Panc1 (cell line): ENCODE measurements around the gene FAM229A. TPM values are rescaled to one million over a fixed set of nuclear protein-coding genes. Genes with fewer than 3 reads are reported as not detected.

Experiments
- ATAC-seq: fragments of 200-7000 bp; cut with Tn5 transposase; 2 replicates; pipeline ENCODE4 v1.9.1; 2020; ENCODE audit warnings: mild to moderate bottlenecking, moderate library complexity
- Bru-seq: library from RNA; stranded (reverse); fragments of 400-500 nt; gene quantifications from one replicate; lab custom pipeline; 2021; lab: Mats Ljungman, UMichigan
- BruChase-seq, 2 experiments: library from RNA; stranded (reverse); fragments of 400-500 nt; gene quantifications; one replicate each; lab custom pipeline; 2021; lab: Mats Ljungman, UMichigan
- BruUV-seq: library from RNA; stranded (reverse); fragments of 400-500 nt; replicated peaks from 2 replicates; lab custom pipeline; 2021; lab: Mats Ljungman, UMichigan
- CTCF ChIA-PET: fragments of 300-600 bp; sonication (Branson Sonifier 250); formaldehyde crosslinking; loops from one replicate; lab custom pipeline; 2022; ENCODE audit warnings: antibody characterized with exemption; lab: Charles Lee
- POLR2A ChIA-PET: fragments of 300-600 bp; sonication (Branson Sonifier 250); formaldehyde crosslinking; loops from one replicate; lab custom pipeline; 2022; ENCODE audit warnings: antibody characterized with exemption; lab: Charles Lee
- DNase-seq: peaks from one replicate; pipeline ENCODE4 v3.0.0-alpha.2; 2010; ENCODE audit warnings: low read depth, low spot score
- H3K27ac ChIP-seq: 2 replicates; pipeline ENCODE4 v1.5.1; 2011; ENCODE audit warnings: mild to moderate bottlenecking, low read length, inconsistent platforms
- H3K27me3 ChIP-seq: fragments of 200-500 bp; sonication (Bioruptor generic); 2 replicates; pipeline ENCODE4 v1.6.0; 2014; ENCODE audit warnings: low read length, inconsistent platforms; ENCODE audit not compliant: control insufficient read depth, insufficient read depth
- H3K36me3 ChIP-seq: fragments of 200-500 bp; sonication (Bioruptor generic); 2 replicates; pipeline ENCODE4 v1.5.1; 2014; ENCODE audit warnings: inconsistent platforms, mild to moderate bottlenecking, low read length, moderate library complexity; ENCODE audit not compliant: control insufficient read depth, insufficient read depth
- H3K4me1 ChIP-seq: 2 replicates; pipeline ENCODE4 v1.5.1; 2011; ENCODE audit warnings: inconsistent platforms, mild to moderate bottlenecking, low read length, moderate library complexity; ENCODE audit not compliant: control insufficient read depth, insufficient read depth
- H3K4me3 ChIP-seq, 2 experiments: 2 replicates each; pipeline ENCODE4 v1.5.1; 2011 to 2012; ENCODE audit warnings: low read depth in 2 of 2, low read length in 2 of 2, mild to moderate bottlenecking in 2 of 2, inconsistent platforms in 1 of 2, moderate library complexity in 1 of 2
- H3K9me3 ChIP-seq: fragments of 200-500 bp; sonication (Bioruptor generic); 2 replicates; pipeline ENCODE4 v1.5.1; 2014; ENCODE audit warnings: low read depth, mild to moderate bottlenecking, inconsistent platforms, low read length, moderate library complexity; ENCODE audit not compliant: control insufficient read depth, insufficient read depth
- POLR2AphosphoS5 ChIP-seq: IDR thresholded peaks from 2 replicates; pipeline ENCODE4 v1.6.1; 2012; ENCODE audit warnings: mild to moderate bottlenecking, low read depth, low read length, moderate library complexity
- SIN3A ChIP-seq: IDR thresholded peaks from 2 replicates; pipeline ENCODE4 v1.6.1; 2012; ENCODE audit warnings: low read depth, mild to moderate bottlenecking, low read length, moderate library complexity, borderline replicate concordance; ENCODE audit not compliant: insufficient read depth
- TCF7L2 ChIP-seq: IDR thresholded peaks from 2 replicates; pipeline ENCODE4 v1.6.1; 2011; ENCODE audit warnings: mild to moderate bottlenecking, low read depth, low read length, inconsistent platforms
- in situ Hi-C: cut with HindIII; loops from 2 replicates; pipeline ENCODE4 v1.10.0; 2016; ENCODE audit warnings: low sequenced_read_pairs, low pct_unique_long_range_greater_than_20kb
- intact Hi-C: fragments of 100-400 bp; cut with micrococcal nuclease; formaldehyde crosslinking; loops from one replicate; pipeline ENCODE4 v1.10.0; 2022; ENCODE audit not compliant: unreplicated experiment
- long read RNA-seq: library from polyadenylated mRNA; unstranded; transcript quantifications from one replicate; pipeline ENCODE4 v2.0.0, GENCODE V29; 2021; ENCODE audit not compliant: unreplicated experiment
- polyA plus RNA-seq: library from polyadenylated mRNA; unstranded; fragments of >200 nt; gene quantifications from one replicate; pipeline ENCODE4 v1.2.1, GENCODE V29; 2012; ENCODE audit warnings: missing spikeins; ENCODE audit not compliant: insufficient read length
- total RNA-seq: library from RNA; stranded (reverse); gene quantifications from one replicate; pipeline ENCODE4 v1.2.1, GENCODE V29; 2021; ENCODE audit not compliant: unreplicated experiment
- TF ChIP-seq, protein P1 (sequence below), 2 experiments: IDR thresholded peaks; 2 replicates each; pipeline ENCODE4 v1.6.1; 2011 to 2012; ENCODE audit warnings: low read depth in 2 of 2, control low read depth in 1 of 2, low read length in 1 of 2, mild to moderate bottlenecking in 1 of 2, moderate library complexity in 1 of 2; ENCODE audit not compliant: insufficient read depth in 1 of 2
- TF ChIP-seq, protein P2 (sequence below): fragments of 450-650 bp; IDR thresholded peaks from 2 replicates; pipeline ENCODE4 v1.5.1; 2017; ENCODE audit warnings: mild to moderate bottlenecking

FAM229A gene
- total RNA-seq, result 6.7 TPM
- 7.8 TPM for polyA plus RNA-seq
- percentile 51 among the genes with signal in this experiment for Bru-seq, nascent RNA
- percentile 61 among the genes with signal in this experiment for BruChase-seq, experiment 1, labeled RNA remaining after a 2-hour chase
- BruChase-seq, experiment 2, labeled RNA remaining after a 6-hour chase, result percentile 62 among the genes with signal in this experiment
- long read RNA-seq, transcript FAM229A-202 (2 exons, 2,759 nt), result major isoform, 5 of 6 reads
- long read RNA-seq, partial matches to known transcripts, result 0 of 6 reads
- long read RNA-seq, other reads (novel, unspliced or antisense), result 1 of 6 reads

GRCh38 chr1:32362474-32363313 is at the start of gene FAM229A, which contains the start of gene TSSK3:
TSS of gene FAM229A (minus strand) at chr1:32362485. CDS start at chr1:32362091, 394 bp downstream.
TSS of gene TSSK3 (plus strand) at chr1:32362539. CDS start at chr1:32362702, 163 bp downstream.
- in situ Hi-C loops, result no loop called here
- ChIA-PET CTCF (interaction anchor here (0.5 kb wide), 1 partner anchor 25 kb away, joined by 7 read pairs; no protein-coding TSS in a partner anchor), POLR2A (interaction anchor here (0.6 kb wide), 1 partner anchor 79 kb away, joined by 3 read pairs; no protein-coding TSS in a partner anchor)
- no peak within 1 kb of the TSS for H3K27ac ChIP-seq
- no peaks in the 10 kb centered on the region for H3K9me3 ChIP-seq
- no peaks in the 10 kb centered on the region for H3K27me3 ChIP-seq
- DNase-seq, result no peak
- no TSS peak for BruUV-seq
- no peaks in the 10 kb centered on the region for H3K4me1 ChIP-seq
- H3K36me3 ChIP-seq, result no peaks in the 10 kb centered on the region
- TF ChIP-seq TCF7L2 (no peak), POLR2AphosphoS5 (no peak), SIN3A (no peak)
- TF ChIP-seq, protein P1, sequence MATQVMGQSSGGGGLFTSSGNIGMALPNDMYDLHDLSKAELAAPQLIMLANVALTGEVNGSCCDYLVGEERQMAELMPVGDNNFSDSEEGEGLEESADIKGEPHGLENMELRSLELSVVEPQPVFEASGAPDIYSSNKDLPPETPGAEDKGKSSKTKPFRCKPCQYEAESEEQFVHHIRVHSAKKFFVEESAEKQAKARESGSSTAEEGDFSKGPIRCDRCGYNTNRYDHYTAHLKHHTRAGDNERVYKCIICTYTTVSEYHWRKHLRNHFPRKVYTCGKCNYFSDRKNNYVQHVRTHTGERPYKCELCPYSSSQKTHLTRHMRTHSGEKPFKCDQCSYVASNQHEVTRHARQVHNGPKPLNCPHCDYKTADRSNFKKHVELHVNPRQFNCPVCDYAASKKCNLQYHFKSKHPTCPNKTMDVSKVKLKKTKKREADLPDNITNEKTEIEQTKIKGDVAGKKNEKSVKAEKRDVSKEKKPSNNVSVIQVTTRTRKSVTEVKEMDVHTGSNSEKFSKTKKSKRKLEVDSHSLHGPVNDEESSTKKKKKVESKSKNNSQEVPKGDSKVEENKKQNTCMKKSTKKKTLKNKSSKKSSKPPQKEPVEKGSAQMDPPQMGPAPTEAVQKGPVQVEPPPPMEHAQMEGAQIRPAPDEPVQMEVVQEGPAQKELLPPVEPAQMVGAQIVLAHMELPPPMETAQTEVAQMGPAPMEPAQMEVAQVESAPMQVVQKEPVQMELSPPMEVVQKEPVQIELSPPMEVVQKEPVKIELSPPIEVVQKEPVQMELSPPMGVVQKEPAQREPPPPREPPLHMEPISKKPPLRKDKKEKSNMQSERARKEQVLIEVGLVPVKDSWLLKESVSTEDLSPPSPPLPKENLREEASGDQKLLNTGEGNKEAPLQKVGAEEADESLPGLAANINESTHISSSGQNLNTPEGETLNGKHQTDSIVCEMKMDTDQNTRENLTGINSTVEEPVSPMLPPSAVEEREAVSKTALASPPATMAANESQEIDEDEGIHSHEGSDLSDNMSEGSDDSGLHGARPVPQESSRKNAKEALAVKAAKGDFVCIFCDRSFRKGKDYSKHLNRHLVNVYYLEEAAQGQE (IDR thresholded peaks at IDR 0.05; ENCODE audit: insufficient read depth in 1 of 2, low read depth in 2 of 2, low read length in 1 of 2), result no peak
- TF ChIP-seq, protein P2, sequence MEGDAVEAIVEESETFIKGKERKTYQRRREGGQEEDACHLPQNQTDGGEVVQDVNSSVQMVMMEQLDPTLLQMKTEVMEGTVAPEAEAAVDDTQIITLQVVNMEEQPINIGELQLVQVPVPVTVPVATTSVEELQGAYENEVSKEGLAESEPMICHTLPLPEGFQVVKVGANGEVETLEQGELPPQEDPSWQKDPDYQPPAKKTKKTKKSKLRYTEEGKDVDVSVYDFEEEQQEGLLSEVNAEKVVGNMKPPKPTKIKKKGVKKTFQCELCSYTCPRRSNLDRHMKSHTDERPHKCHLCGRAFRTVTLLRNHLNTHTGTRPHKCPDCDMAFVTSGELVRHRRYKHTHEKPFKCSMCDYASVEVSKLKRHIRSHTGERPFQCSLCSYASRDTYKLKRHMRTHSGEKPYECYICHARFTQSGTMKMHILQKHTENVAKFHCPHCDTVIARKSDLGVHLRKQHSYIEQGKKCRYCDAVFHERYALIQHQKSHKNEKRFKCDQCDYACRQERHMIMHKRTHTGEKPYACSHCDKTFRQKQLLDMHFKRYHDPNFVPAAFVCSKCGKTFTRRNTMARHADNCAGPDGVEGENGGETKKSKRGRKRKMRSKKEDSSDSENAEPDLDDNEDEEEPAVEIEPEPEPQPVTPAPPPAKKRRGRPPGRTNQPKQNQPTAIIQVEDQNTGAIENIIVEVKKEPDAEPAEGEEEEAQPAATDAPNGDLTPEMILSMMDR, result no peak
- intact Hi-C loops, result no loop called here
- H3K4me3 ChIP-seq, result no peak within 1 kb of the TSS
- no peak for ATAC-seq

- no peak for TF ChIP-seq SIN3A
- no peak for TF ChIP-seq TCF7L2
- TF ChIP-seq, protein P2, result no peak
- no peak for TF ChIP-seq POLR2AphosphoS5
- TF ChIP-seq, protein P1 (IDR thresholded peaks at IDR 0.05; ENCODE audit: insufficient read depth in 1 of 2, low read depth in 2 of 2, low read length in 1 of 2), result no peak
- ChIA-PET POLR2A (no interaction called here), CTCF (no interaction called here)
- BruUV-seq, result no TSS peak
- Histone ChIP-seq H3K4me1 (no peaks in the 10 kb centered on the region), H3K27ac (no peak overlapping the region), H3K4me3 (no peak overlapping the region), H3K27me3 (no peaks in the 10 kb centered on the region), H3K36me3 (no peaks in the 10 kb centered on the region), H3K9me3 (no peaks in the 10 kb centered on the region)
- in situ Hi-C loops, result no loop called here
- DNase-seq (no peak), ATAC-seq (no peak)
- intact Hi-C loops, result no loop called here
These were observed 49.0 kb upstream of the FAM229A start for GRCh38 chr1:32411261-32411660.
